Measurements from ENCODE around the gene IGFBP2. TPM values are rescaled to one million over a fixed set of nuclear protein-coding genes. Genes with fewer than 3 reads are reported as not detected.

The IGFBP2 gene
- total RNA-seq, 1 experiment from 2014 or later: 54.8 TPM

DNA sequence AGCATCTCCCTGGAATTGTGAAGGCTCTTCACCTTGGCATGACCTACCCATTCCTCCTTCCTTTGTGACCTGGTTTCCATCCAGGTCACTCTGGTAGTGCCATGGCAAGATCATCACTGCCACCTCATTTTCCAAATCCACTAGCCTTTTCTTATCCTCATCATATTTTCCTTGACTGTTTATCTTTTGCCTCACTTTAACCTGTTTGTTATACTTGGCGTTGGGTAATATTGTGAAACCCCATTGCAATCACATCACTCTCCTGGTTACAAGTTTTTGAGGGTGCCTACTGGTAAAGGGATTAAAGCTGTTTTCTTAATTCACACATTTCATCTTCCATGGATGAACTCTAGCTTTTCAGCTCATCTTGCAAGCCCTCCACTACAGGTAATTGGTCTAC, 39.1 kb upstream of the IGFBP2 start:
- peaks cover 5% of the 10 kb centered on the region for H3K27me3 ChIP-seq (ENCODE audit: control insufficient read depth, insufficient read depth, low read length)
- no TSS peak for BruUV-seq (replicated peaks)
- no peak for DNase-seq (ENCODE audit: low read depth, low spot score)
- H3K36me3 ChIP-seq (ENCODE audit: control insufficient read depth, insufficient read depth, low read length): no peaks in the 10 kb centered on the region
- no peak overlapping the region for H3K4me3 ChIP-seq (ENCODE audit: low read depth in 2 of 2, low read length in 2 of 2)
- intact Hi-C loops (cut with micrococcal nuclease; ENCODE audit: unreplicated experiment) (no loop called here), in situ Hi-C loops (cut with HindIII; ENCODE audit: low pct_unique_long_range_greater_than_20kb, low sequenced_read_pairs) (no loop called here)
- TF ChIP-seq POLR2AphosphoS5 (IDR thresholded peaks at IDR 0.05; ENCODE audit: low read depth, low read length) (no peak), SIN3A (IDR thresholded peaks at IDR 0.05; ENCODE audit: borderline replicate concordance, insufficient read depth, low read depth, low read length) (no peak), TCF7L2 (IDR thresholded peaks at IDR 0.05; ENCODE audit: low read depth, low read length) (no peak)
- TF ChIP-seq, protein P1, sequence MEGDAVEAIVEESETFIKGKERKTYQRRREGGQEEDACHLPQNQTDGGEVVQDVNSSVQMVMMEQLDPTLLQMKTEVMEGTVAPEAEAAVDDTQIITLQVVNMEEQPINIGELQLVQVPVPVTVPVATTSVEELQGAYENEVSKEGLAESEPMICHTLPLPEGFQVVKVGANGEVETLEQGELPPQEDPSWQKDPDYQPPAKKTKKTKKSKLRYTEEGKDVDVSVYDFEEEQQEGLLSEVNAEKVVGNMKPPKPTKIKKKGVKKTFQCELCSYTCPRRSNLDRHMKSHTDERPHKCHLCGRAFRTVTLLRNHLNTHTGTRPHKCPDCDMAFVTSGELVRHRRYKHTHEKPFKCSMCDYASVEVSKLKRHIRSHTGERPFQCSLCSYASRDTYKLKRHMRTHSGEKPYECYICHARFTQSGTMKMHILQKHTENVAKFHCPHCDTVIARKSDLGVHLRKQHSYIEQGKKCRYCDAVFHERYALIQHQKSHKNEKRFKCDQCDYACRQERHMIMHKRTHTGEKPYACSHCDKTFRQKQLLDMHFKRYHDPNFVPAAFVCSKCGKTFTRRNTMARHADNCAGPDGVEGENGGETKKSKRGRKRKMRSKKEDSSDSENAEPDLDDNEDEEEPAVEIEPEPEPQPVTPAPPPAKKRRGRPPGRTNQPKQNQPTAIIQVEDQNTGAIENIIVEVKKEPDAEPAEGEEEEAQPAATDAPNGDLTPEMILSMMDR (IDR thresholded peaks at IDR 0.05): no peak
- TF ChIP-seq, protein P2, sequence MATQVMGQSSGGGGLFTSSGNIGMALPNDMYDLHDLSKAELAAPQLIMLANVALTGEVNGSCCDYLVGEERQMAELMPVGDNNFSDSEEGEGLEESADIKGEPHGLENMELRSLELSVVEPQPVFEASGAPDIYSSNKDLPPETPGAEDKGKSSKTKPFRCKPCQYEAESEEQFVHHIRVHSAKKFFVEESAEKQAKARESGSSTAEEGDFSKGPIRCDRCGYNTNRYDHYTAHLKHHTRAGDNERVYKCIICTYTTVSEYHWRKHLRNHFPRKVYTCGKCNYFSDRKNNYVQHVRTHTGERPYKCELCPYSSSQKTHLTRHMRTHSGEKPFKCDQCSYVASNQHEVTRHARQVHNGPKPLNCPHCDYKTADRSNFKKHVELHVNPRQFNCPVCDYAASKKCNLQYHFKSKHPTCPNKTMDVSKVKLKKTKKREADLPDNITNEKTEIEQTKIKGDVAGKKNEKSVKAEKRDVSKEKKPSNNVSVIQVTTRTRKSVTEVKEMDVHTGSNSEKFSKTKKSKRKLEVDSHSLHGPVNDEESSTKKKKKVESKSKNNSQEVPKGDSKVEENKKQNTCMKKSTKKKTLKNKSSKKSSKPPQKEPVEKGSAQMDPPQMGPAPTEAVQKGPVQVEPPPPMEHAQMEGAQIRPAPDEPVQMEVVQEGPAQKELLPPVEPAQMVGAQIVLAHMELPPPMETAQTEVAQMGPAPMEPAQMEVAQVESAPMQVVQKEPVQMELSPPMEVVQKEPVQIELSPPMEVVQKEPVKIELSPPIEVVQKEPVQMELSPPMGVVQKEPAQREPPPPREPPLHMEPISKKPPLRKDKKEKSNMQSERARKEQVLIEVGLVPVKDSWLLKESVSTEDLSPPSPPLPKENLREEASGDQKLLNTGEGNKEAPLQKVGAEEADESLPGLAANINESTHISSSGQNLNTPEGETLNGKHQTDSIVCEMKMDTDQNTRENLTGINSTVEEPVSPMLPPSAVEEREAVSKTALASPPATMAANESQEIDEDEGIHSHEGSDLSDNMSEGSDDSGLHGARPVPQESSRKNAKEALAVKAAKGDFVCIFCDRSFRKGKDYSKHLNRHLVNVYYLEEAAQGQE (IDR thresholded peaks at IDR 0.05; ENCODE audit: insufficient read depth in 1 of 2, low read depth in 2 of 2, low read length in 1 of 2): no peak
- H3K27ac ChIP-seq (ENCODE audit: low read length): no peak overlapping the region
- H3K9me3 ChIP-seq (ENCODE audit: control insufficient read depth, insufficient read depth, low read depth, low read length): no peaks in the 10 kb centered on the region
- peaks cover 3% of the 10 kb centered on the region; the same call in 1 of the 2 replicates for H3K4me1 ChIP-seq (ENCODE audit: control insufficient read depth, insufficient read depth, low read length)
- CTCF ChIA-PET: no interaction called here
- no peak for ATAC-seq
- POLR2A ChIA-PET: interaction anchor here (0.6 kb wide), 1 partner anchor 88 kb away, joined by 5 read pairs; no protein-coding TSS in a partner anchor

DNA sequence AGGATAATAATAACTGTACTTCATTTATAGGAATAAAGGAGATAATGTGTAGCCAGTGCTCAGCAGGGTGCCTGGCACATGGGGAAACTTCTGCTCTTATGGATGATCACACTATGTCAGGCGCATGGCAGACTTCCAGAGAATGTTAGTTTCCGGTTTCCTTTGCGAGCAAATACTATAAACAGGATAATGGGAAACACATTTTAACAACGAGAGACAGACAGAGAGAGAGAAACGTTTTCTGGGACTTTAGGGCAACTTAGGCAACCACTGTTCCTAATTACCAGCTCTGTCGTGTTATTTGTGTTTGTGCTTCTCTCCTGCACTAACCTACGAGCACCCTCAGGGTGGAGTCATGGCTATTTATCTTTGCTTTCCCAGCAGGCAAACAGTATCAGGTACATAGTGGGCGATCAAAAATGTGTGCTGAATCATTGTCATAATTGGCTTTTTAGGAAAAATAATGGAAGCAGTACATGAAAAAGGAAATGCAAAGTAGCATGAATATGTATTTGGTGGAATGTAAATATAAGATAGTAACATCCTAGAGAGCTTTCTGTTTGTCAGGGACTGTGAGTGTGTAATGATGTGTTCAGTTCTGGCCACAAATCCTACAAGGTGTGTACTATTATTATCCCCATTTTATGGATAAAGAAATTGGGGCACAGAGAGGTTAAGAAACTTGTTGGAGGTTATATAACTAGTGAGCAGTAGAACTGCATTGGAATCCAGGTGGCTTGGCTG, 36.8 kb upstream of the IGFBP2 start:
- no peak for ATAC-seq
- in situ Hi-C loops (cut with HindIII; ENCODE audit: low pct_unique_long_range_greater_than_20kb, low sequenced_read_pairs): no loop called here
- peaks cover 3% of the 10 kb centered on the region; the same call in 1 of the 2 replicates for H3K27me3 ChIP-seq (ENCODE audit: control insufficient read depth, insufficient read depth, low read length)
- POLR2A ChIA-PET: no interaction called here
- no peak overlapping the region for H3K27ac ChIP-seq (ENCODE audit: low read length)
- H3K4me3 ChIP-seq (ENCODE audit: low read depth in 2 of 2, low read length in 2 of 2): no peak overlapping the region
- CTCF ChIA-PET: no interaction called here
- H3K36me3 ChIP-seq (ENCODE audit: control insufficient read depth, insufficient read depth, low read length): no peaks in the 10 kb centered on the region
- BruUV-seq (replicated peaks): no TSS peak
- DNase-seq (ENCODE audit: low read depth, low spot score): no peak
- no peak for TF ChIP-seq TCF7L2 (IDR thresholded peaks at IDR 0.05; ENCODE audit: low read depth, low read length)
- TF ChIP-seq, protein P2 (IDR thresholded peaks at IDR 0.05; ENCODE audit: insufficient read depth in 1 of 2, low read depth in 2 of 2, low read length in 1 of 2): no peak
- no peak for TF ChIP-seq POLR2AphosphoS5 (IDR thresholded peaks at IDR 0.05; ENCODE audit: low read depth, low read length)
- no peak for TF ChIP-seq SIN3A (IDR thresholded peaks at IDR 0.05; ENCODE audit: borderline replicate concordance, insufficient read depth, low read depth, low read length)
- TF ChIP-seq, protein P1 (IDR thresholded peaks at IDR 0.05): no peak
- intact Hi-C loops (cut with micrococcal nuclease; ENCODE audit: unreplicated experiment): no loop called here
- peaks cover 3% of the 10 kb centered on the region; the same call in 1 of the 2 replicates for H3K4me1 ChIP-seq (ENCODE audit: control insufficient read depth, insufficient read depth, low read length)
- no peaks in the 10 kb centered on the region for H3K9me3 ChIP-seq (ENCODE audit: control insufficient read depth, insufficient read depth, low read depth, low read length)
